Liver (tissue), 9 donors: ENCODE data around the gene HAND2. TPM values are rescaled to one million over a fixed set of nuclear protein-coding genes. Genes with fewer than 3 reads are reported as not detected.

Experiments
- DNase-seq: peaks from one replicate; pipeline ENCODE4 v3.0.0-alpha.2; 2017; ENCODE audit warnings: low spot score
- H3K27ac ChIP-seq, 2 donors: one replicate each; pipeline ENCODE4 v1.7.0; 2013; ENCODE audit warnings: inconsistent platforms in 2 of 2, low read length in 2 of 2, control low read depth in 1 of 2, low read depth in 1 of 2, mild to moderate bottlenecking in 1 of 2
- H3K27me3 ChIP-seq, 4 donors: one replicate each; pipeline versions ENCODE4 v1.6.1 to v1.7.0; 2013; ENCODE audit warnings: low read length in 3 of 4, inconsistent platforms in 1 of 4, mild to moderate bottlenecking in 1 of 4, moderate library complexity in 1 of 4; ENCODE audit not compliant: control insufficient read depth in 4 of 4, insufficient read depth in 4 of 4
- H3K36me3 ChIP-seq, 4 donors: one replicate each; pipeline versions ENCODE4 v1.6.1 to v1.7.0; 2013; ENCODE audit warnings: low read length in 3 of 4, mild to moderate bottlenecking in 3 of 4, low read depth in 1 of 4, moderate library complexity in 1 of 4; ENCODE audit not compliant: control insufficient read depth in 4 of 4, insufficient read depth in 3 of 4
- H3K4me1 ChIP-seq, 4 donors: one replicate each; pipeline versions ENCODE4 v1.6.1 to v1.7.0; 2013; ENCODE audit warnings: low read length in 3 of 4, mild to moderate bottlenecking in 3 of 4, moderate library complexity in 1 of 4; ENCODE audit not compliant: control insufficient read depth in 4 of 4, insufficient read depth in 4 of 4
- H3K4me3 ChIP-seq, 3 donors: one replicate each; pipeline versions ENCODE4 v1.6.1 to v1.7.0; 2013; ENCODE audit warnings: low read length in 3 of 3, control low read depth in 1 of 3, low read depth in 1 of 3, mild to moderate bottlenecking in 1 of 3
- H3K9ac ChIP-seq, 2 donors: one replicate each; pipeline ENCODE4 v1.7.0; 2013; ENCODE audit warnings: low read length in 2 of 2, mild to moderate bottlenecking in 2 of 2, moderate library complexity in 2 of 2, control low read depth in 1 of 2, low read depth in 1 of 2
- H3K9me3 ChIP-seq, 4 donors: one replicate each; pipeline versions ENCODE4 v1.6.1 to v1.7.0; 2013; ENCODE audit warnings: low read length in 3 of 4; ENCODE audit not compliant: control insufficient read depth in 4 of 4
- CTCF ChIP-seq: fragments of 150-350 bp; IDR thresholded peaks from 2 replicates; pipeline ENCODE4 v1.5.1; 2017; ENCODE audit warnings: improper control_type of control experiment, low read depth, low read length; ENCODE audit not compliant: missing input control
- FOXA1 ChIP-seq: IDR thresholded peaks from 2 replicates; pipeline ENCODE4 v1.6.1; 2016; ENCODE audit warnings: antibody characterized with exemption
- GABPA ChIP-seq, 2 donors: IDR thresholded peaks in 1 of 2; conservative IDR thresholded peaks in 1 of 2; 2 replicates each; pipeline ENCODE4 v1.6.1; 2016; ENCODE audit warnings: antibody characterized with exemption in 2 of 2, mild to moderate bottlenecking in 1 of 2, moderate library complexity in 1 of 2
- HNF4G ChIP-seq: IDR thresholded peaks from 2 replicates; pipeline ENCODE4 v1.6.1; 2016; ENCODE audit warnings: antibody characterized with exemption
- RAD21 ChIP-seq, 2 donors: IDR thresholded peaks; 2 replicates each; pipeline ENCODE4 v1.6.1; 2016; ENCODE audit warnings: antibody characterized with exemption in 2 of 2, mild to moderate bottlenecking in 2 of 2
- RXRA ChIP-seq, 2 donors: IDR thresholded peaks; 2 replicates each; pipeline ENCODE4 v1.6.1; 2017 to 2018; ENCODE audit warnings: antibody characterized with exemption in 2 of 2, mild to moderate bottlenecking in 1 of 2
- WGBS: extraction: QIAGEN DNeasy Blood & Tissue Kit; methylation state at CpG from one replicate; pipeline ENCODE4 v1.1.7; 2013; 5-methylcytosine and 5-hydroxymethylcytosine counted together
- polyA plus RNA-seq, 2 donors: library from polyadenylated mRNA; stranded (reverse) in 1 of 2; unstranded in 1 of 2; fragments of 200-250 nt in 1 of 2; fragments of >200 nt in 1 of 2; fragmentation: Nextera tagmentation in 1 of 2; extraction: Ambion mirVana in 1 of 2; gene quantifications; one replicate each; pipeline versions ENCODE4 v1.2.1 to v1.2.3, GENCODE V29; 2013 to 2015
- total RNA-seq, 2 donors: library from RNA; depleted of rRNA; stranded (reverse); fragments of >200 nt; gene quantifications; one replicate each; pipeline ENCODE4 v1.2.3, GENCODE V29; 2014
- TF ChIP-seq, protein P1 (sequence below): IDR thresholded peaks from 2 replicates; pipeline ENCODE4 v1.6.1; 2016; ENCODE audit warnings: antibody characterized with exemption
- TF ChIP-seq, protein P2 (sequence below): IDR thresholded peaks from 2 replicates; pipeline ENCODE4 v1.6.1; 2016; ENCODE audit warnings: antibody characterized with exemption
- TF ChIP-seq, protein P3 (sequence below): IDR thresholded peaks from 2 replicates; pipeline ENCODE4 v1.6.1; 2016; ENCODE audit warnings: antibody characterized with exemption
- donor health status: healthy.
- donor health status: healthy.
- donor health status: healthy.
- donor health status: healthy.
- donor health status: healthy.

HAND2 gene
- total and polyA plus RNA-seq, 4 donors: 2.1 to 4.7 (median 3.7) TPM

DNA sequence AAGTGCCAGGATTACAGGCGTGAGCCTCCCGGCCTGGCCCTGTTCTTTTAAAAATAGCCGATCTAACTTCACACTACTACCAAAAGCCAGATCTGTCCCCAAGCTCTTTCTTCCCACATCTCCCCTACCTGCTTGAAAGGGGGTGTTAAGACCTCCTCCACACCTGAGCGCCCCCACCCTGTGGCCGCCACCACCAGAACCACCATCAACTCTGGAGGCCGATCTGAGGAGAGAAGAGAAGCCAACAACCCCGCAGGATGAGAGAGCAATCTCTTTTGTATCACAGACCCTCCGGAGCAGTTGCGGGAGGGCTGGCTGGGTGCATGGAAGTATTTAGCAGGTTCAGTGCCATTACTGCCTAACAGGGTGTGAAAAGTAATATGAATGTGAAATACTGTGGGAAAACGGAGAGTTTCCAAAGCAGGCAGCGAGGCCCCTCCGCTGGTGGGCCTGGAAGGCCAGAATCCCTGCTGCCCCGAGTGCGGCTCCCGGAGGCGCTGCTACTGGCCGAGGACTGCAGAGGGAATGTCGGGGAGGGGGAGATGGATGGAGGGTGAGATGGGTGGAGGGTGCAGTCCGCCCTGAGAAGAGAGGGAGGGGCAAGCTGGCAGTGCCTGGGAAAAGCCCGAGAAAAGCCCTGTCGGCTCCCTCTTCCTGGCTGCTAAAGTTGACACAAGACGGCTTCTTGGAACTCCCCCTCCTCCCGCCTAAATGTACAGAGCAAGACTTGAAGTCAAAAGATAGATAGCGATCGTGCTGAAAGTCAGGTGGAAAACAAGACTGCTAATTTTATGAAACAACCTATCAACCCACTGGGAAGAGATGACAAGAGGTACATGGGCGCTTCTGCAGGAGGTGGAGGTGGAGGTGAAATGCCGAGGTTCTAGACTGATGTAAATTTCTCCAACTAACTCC lies 22.3 kb downstream of the HAND2 start (continued):
- TF ChIP-seq CTCF: no peak
- TF ChIP-seq, protein P1, sequence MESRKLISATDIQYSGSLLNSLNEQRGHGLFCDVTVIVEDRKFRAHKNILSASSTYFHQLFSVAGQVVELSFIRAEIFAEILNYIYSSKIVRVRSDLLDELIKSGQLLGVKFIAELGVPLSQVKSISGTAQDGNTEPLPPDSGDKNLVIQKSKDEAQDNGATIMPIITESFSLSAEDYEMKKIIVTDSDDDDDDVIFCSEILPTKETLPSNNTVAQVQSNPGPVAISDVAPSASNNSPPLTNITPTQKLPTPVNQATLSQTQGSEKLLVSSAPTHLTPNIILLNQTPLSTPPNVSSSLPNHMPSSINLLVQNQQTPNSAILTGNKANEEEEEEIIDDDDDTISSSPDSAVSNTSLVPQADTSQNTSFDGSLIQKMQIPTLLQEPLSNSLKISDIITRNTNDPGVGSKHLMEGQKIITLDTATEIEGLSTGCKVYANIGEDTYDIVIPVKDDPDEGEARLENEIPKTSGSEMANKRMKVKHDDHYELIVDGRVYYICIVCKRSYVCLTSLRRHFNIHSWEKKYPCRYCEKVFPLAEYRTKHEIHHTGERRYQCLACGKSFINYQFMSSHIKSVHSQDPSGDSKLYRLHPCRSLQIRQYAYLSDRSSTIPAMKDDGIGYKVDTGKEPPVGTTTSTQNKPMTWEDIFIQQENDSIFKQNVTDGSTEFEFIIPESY: no peak

GRCh38 chr4:173506597-173507211 lies 23.3 kb downstream of the HAND2 start:
- Histone ChIP-seq H3K9ac (no peak overlapping the region), H3K27ac (no peak overlapping the region), H3K36me3 (no peaks in the 10 kb centered on the region), H3K27me3 (peaks cover 2 to 32% (median 15%) of the 10 kb centered on the region in 4 donors), H3K4me3 (peak overlapping the region in 1 of 3 donors; percentile 2), H3K9me3 (no peaks in the 10 kb centered on the region), H3K4me1 (peaks cover 4 to 21% (median 7%) of the 10 kb centered on the region in 4 donors)
- TF ChIP-seq FOXA1: no peak
- TF ChIP-seq, protein P2, sequence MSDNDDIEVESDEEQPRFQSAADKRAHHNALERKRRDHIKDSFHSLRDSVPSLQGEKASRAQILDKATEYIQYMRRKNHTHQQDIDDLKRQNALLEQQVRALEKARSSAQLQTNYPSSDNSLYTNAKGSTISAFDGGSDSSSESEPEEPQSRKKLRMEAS: no peak
- no peak for TF ChIP-seq RXRA (IDR thresholded peaks at IDR 0.05)
- TF ChIP-seq, protein P3, sequence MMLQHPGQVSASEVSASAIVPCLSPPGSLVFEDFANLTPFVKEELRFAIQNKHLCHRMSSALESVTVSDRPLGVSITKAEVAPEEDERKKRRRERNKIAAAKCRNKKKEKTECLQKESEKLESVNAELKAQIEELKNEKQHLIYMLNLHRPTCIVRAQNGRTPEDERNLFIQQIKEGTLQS: no peak
- no peak for TF ChIP-seq HNF4G
- no peak for TF ChIP-seq CTCF
- TF ChIP-seq GABPA (IDR thresholded peaks at IDR 0.05 in 1 of 2, conservative IDR thresholded peaks at IDR 0.05 in 1 of 2): no peak
- no peak for TF ChIP-seq RAD21 (IDR thresholded peaks at IDR 0.05)
- DNase-seq: no peak
- 13% methylated on average over 35 of the region's 35 CpGs for WGBS
